GM12873 (cell line): ENCODE measurements around the gene ZNF778.

Experiments used
- CTCF ChIP-seq: IDR thresholded peaks from 2 replicates; pipeline ENCODE4 v1.5.1; 2012; ENCODE audit warnings: low read depth, mild to moderate bottlenecking, moderate library complexity, low read length, control low read depth; ENCODE audit not compliant: insufficient read depth; ENCODE audit errors: missing control alignments

The ZNF778 gene

DNA sequence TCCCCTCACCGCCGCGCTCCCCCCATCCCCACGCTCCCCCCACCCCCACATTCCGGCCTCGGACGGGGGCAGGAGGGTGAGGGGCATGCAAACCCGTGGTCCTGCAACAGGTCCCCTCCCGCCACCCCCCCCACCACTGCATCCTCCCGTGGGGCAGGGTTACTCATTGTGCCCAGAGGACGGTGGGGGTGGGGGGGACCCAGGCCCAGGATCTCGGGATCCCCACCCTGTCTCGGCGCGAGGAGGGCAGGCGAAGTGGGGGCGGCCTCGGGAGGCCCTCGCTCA is 25.7 kb upstream of the ZNF778 start:
- TF ChIP-seq CTCF = no peak

GRCh38 chr16:89192956-89193575 is 24.4 kb upstream of the ZNF778 start:
- TF ChIP-seq CTCF = no peak

DNA sequence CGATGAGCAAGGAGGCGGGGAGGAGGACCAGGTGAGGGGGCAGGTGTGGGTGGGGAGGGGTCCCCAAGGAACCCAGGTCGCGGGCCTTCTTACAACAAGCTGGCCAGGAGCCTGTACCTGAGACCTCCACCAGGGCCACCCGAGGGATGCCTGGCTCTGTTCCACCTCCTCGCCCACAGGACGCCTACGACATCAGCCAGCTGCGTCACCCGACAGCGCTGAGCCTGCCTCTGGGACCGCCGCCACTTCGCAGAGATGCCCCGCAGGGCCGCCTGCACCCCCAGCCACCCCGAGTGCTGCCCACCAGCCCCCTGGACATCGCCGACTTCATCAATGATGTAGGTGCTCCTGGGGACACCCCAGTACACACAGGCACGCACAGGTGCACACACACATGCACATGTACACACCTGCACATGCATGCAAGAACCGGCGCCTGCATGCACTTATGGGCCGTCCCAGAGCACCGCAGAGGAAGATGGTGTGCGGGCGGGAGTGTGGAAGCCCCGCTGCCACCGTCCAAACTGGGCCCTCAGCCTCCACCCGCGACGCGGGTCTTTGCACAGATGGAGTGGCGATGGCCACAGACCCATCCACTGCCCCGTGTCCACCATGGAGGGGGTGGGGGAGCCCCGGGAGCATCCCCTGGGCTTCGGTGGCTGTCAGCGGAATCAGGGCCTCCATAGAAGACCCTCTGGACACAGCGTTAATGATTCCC is 23.8 kb upstream of the ZNF778 start:
- no peak for TF ChIP-seq CTCF

DNA sequence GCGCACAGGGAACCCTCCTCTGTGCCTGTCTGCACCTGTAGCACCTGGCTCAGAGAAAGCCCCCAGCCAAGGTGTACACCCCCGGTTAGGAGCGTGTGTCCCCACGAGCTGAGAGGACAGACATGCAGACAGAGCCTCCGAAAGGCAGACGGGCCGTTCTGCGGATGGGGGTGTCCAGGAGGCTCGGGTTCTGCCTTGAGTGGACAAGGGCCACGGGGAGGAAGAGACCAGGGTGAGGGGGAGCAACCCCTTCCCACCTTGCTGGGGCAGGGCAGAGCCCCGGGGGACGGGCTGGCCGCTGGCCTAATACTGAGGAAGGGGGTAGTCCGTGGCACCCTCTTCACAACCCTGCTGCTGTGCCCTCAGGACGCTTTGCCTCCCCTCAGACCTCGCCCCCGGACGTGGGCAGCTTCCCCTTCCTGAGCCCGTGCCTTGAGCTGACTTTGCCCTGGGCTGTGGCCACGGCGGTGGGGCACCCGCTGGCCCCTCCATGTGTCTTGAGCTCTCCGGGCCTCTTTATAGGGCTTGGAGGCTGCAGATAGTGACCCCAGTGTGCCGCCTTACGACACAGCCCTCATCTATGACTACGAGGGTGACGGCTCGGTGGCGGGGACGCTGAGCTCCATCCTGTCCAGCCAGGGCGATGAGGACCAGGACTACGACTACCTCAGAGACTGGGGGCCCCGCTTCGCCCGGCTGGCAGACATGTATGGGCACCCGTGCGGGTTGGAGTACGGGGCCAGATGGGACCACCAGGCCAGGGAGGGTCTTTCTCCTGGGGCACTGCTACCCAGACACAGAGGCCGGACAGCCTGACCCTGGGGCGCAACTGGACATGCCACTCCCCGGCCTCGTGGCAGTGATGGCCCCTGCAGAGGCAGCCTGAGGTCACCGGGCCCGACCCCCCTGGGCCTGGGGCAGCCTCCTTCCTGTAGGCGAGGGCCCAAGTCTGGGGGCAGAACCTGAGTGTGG is 22.9 kb upstream of the ZNF778 start:
- TF ChIP-seq CTCF = no peak

- TF ChIP-seq CTCF = no peak
Measured at GRCh38 chr16:89195521-89196171, 21.9 kb upstream of the ZNF778 start.

DNA sequence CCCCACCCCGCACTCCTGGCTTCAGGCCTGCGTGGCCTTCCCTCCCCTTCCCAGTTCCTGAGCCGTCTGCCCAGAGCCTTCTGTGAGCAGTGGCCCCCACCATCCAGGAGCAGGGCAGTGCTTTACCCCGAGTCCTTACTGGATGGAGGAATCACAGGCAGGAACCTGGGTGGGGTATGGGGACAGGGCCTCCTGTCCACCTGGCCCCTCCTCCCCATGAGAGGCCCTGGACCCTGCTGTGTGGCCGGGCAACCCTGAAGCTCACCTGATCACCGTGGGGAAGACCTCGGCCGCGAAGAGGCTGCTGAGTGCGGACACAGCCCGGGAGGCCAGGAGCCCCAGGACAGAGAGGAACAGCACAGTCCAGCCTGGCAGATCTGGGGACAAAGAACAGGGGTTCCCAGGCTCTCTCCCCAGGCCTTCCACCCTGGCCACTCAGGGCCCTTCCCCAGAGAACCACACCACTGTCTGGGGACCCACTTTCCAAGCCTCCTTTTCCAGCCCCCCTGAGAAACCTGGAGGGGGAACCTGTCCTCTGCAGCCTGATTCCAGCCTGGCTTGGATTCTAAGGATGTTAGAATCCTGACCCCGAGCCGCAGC is 20.4 kb upstream of the ZNF778 start:
- no peak for TF ChIP-seq CTCF
